Esophagus squamous epithelium (tissue), 5 donors: Measurements from ENCODE around the gene PCDHGC4. TPM values are rescaled to one million over a fixed set of nuclear protein-coding genes. Genes with fewer than 3 reads are reported as not detected.

Experiments
- DNase-seq: peaks from one replicate; lab custom pipeline; 2025; lab: John Stamatoyannopoulos, UW
- H3K27ac ChIP-seq, 4 donors: fragments of 200-600 bp; sonication (generic); one replicate each; pipeline ENCODE4 v1.5.1; 2016 to 2019; ENCODE audit warnings: mild to moderate bottlenecking in 1 of 4
- H3K27me3 ChIP-seq, 4 donors: fragments of 200-600 bp; sonication (generic); 1 replicate in 3 of 4; 2 replicates in 1 of 4; pipeline versions ENCODE4 v1.5.1 to v1.6.0; 2017 to 2021; ENCODE audit warnings: antibody characterized with exemption in 1 of 4
- H3K36me3 ChIP-seq, 3 donors: fragments of 200-600 bp; sonication (generic); one replicate each; pipeline ENCODE4 v1.5.1; 2016 to 2019
- H3K4me1 ChIP-seq, 3 donors: fragments of 200-600 bp; sonication (generic); one replicate each; pipeline ENCODE4 v1.5.1; 2017 to 2019
- H3K4me3 ChIP-seq, 4 donors: fragments of 200-600 bp; sonication (generic); 1 replicate in 3 of 4; 2 replicates in 1 of 4; pipeline ENCODE4 v1.5.1; 2016 to 2019; ENCODE audit warnings: mild to moderate bottlenecking in 2 of 4, moderate library complexity in 1 of 4
- H3K9me3 ChIP-seq, 3 donors: fragments of 200-600 bp; sonication (generic); one replicate each; pipeline ENCODE4 v1.5.1; 2016 to 2019
- POLR2A ChIP-seq, 4 donors: fragments of 450-650 bp; IDR thresholded peaks; one replicate each; pipeline ENCODE4 v1.6.1; 2017; ENCODE audit warnings: antibody characterized with exemption in 4 of 4, mild to moderate bottlenecking in 4 of 4, moderate library complexity in 3 of 4
- WGBS, 2 donors: methylation state at CpG; one replicate each; pipeline ENCODE4 v1.1.5; 2018; 5-methylcytosine and 5-hydroxymethylcytosine counted together
- intact Hi-C: fragments of 100-400 bp; cut with DNase I; formaldehyde crosslinking; loops from one replicate; pipeline ENCODE4 v1.15.0; 2022
- total RNA-seq, 4 donors: library from RNA; depleted of rRNA; stranded (reverse); fragments of >200 nt; gene quantifications; one replicate each; pipeline ENCODE4 v1.1.0, GENCODE V29; 2016
- TF ChIP-seq, protein P1 (sequence below), 6 experiments: fragments of 450-650 bp in 4 of 6; fragments of 200-600 bp in 2 of 6; sonication (generic) in 2 of 6; IDR thresholded peaks; one replicate each; pipeline ENCODE4 v1.5.1; 2016 to 2019; ENCODE audit warnings: antibody characterized with exemption in 6 of 6, mild to moderate bottlenecking in 4 of 6, moderate library complexity in 4 of 6
- donor health status: DM: yes; HTN: yes; CAD: no.

Gene PCDHGC4
- total RNA-seq, 4 donors from 2014 or later: 0.21 to 3.3 (median 2.1) TPM

DNA sequence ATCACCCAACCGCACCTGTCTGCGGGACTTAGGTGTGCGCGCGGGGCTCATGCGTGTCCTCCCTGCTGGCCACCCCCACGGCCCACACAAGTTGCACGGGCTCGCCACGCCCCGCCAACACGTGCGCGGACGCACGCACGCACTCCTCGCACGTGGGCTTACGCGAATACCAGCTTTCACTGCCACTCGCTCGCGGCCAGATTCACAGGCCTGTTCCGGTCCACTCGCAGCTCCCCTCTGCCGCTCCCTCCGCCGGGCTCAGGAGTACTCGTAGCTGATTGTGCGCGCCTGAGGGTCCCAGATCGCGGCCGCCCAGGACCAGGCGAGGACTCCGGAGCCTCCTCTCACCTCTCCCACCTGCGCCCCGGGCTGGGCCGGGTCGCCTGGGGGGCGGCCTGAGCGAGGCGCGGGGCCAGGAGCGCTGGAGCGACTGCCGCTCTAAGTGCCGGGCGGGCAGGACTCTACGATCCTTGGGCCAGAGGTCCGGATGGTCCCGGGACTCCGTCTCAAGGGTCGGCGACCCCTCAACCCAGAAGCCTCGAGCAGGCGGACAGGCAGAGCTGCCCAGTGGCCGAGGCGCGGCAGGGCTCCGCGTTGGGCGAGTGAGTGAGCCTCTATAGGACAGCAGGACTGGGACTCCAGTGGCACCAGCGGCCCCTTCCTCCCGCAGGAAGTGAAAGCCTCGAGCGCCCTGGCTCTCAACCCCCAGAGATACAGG lies 7.5 kb downstream of the PCDHGC4 start:
- intact Hi-C loops: no loop called here
- no peak for TF ChIP-seq POLR2A (IDR thresholded peaks at IDR 0.05)
- TF ChIP-seq, protein P1, sequence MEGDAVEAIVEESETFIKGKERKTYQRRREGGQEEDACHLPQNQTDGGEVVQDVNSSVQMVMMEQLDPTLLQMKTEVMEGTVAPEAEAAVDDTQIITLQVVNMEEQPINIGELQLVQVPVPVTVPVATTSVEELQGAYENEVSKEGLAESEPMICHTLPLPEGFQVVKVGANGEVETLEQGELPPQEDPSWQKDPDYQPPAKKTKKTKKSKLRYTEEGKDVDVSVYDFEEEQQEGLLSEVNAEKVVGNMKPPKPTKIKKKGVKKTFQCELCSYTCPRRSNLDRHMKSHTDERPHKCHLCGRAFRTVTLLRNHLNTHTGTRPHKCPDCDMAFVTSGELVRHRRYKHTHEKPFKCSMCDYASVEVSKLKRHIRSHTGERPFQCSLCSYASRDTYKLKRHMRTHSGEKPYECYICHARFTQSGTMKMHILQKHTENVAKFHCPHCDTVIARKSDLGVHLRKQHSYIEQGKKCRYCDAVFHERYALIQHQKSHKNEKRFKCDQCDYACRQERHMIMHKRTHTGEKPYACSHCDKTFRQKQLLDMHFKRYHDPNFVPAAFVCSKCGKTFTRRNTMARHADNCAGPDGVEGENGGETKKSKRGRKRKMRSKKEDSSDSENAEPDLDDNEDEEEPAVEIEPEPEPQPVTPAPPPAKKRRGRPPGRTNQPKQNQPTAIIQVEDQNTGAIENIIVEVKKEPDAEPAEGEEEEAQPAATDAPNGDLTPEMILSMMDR (IDR thresholded peaks at IDR 0.05): no peak
- DNase-seq: no peak
- Histone ChIP-seq H3K4me3 (peak overlapping the region in 2 of 4 donors; percentile 13 to 28), H3K9me3 (no peaks in the 10 kb centered on the region), H3K27me3 (peaks cover 0 to 24% (median 0%) of the 10 kb centered on the region in 4 donors), H3K36me3 (peaks cover 0 to 71% (median 0%) of the 10 kb centered on the region in 3 donors), H3K4me1 (peaks cover 13 to 69% (median 21%) of the 10 kb centered on the region in 3 donors), H3K27ac (no peak overlapping the region)
- WGBS, 2 donors: 46 to 65% methylated on average over 27 to 32 of the region's 68 CpGs

DNA sequence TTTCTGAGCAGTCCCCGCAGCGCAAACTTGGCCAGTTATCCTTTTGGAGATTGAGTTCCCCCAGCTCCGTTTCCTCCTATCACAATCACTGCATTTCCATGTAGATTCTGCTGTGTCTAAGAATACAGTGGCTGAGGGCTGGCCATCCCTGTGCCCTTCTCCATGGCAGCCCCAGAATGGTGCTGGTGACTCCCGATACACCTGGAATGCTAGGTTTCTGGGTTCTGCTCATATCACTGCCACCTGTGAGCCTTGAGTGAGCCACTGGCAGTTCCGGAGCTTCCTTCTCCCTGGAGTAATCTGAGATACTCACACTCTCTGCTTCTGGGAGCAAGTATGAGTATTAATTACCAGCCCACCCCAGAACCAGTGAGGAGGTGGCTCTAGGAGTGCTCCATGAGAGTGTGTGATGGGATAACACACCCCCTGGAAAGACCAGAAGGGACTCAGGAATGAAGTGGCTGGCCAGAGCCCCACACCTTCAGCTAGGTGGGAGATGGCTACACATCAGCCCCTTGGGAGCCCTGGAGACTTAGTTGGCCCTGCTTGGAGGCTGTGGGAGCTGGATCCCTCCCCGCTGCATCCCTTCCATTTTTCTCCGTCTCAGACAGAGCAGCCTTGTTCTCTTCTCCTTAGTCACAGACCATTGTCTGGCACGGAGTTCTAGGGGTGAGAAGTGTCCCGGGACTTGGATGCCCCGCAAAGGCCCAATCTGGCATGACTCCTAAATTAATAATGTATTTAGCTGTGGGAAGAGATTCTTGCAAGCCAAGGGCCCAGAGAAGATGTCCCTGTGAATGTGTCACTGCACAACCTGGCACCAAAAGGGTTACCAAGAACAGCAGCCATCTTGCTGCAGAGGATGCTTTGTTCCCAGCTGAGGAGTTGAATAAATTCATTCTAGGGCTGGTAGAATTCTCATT lies 8.9 kb downstream of the PCDHGC4 start:
- Histone ChIP-seq H3K27ac (peak overlapping the region in 2 of 4 donors; percentile 33 to 54), H3K4me3 (no peak overlapping the region), H3K27me3 (peaks cover 0 to 24% (median 0%) of the 10 kb centered on the region in 4 donors), H3K36me3 (peaks cover 0 to 74% (median 0%) of the 10 kb centered on the region in 3 donors), H3K9me3 (no peaks in the 10 kb centered on the region), H3K4me1 (peaks cover 13 to 55% (median 17%) of the 10 kb centered on the region in 3 donors)
- TF ChIP-seq, protein P1 (IDR thresholded peaks at IDR 0.05): no peak
- no peak for TF ChIP-seq POLR2A (IDR thresholded peaks at IDR 0.05)
- intact Hi-C loops: no loop called here
- WGBS, 2 donors: 63 to 77% methylated on average over 8 of the region's 10 CpGs
- no peak for DNase-seq

- peaks cover 10 to 46% (median 17%) of the 10 kb centered on the region in 3 donors for H3K4me1 ChIP-seq
- H3K4me3 ChIP-seq: no peak overlapping the region
- peaks cover 0 to 76% (median 0%) of the 10 kb centered on the region in 3 donors for H3K36me3 ChIP-seq
- no peak overlapping the region for H3K27ac ChIP-seq
- no peaks in the 10 kb centered on the region for H3K9me3 ChIP-seq
- intact Hi-C loops: no loop called here
- 65% methylated on average over 8 to 11 of the region's 22 CpGs for WGBS, 2 donors
- DNase-seq: no peak
- TF ChIP-seq POLR2A (IDR thresholded peaks at IDR 0.05): no peak
- TF ChIP-seq, protein P1 (IDR thresholded peaks at IDR 0.05): no peak
- peaks cover 0 to 24% (median 0%) of the 10 kb centered on the region in 4 donors for H3K27me3 ChIP-seq
Observed at GRCh38 chr5:141494761-141495452, 10.1 kb downstream of the PCDHGC4 start.

DNA sequence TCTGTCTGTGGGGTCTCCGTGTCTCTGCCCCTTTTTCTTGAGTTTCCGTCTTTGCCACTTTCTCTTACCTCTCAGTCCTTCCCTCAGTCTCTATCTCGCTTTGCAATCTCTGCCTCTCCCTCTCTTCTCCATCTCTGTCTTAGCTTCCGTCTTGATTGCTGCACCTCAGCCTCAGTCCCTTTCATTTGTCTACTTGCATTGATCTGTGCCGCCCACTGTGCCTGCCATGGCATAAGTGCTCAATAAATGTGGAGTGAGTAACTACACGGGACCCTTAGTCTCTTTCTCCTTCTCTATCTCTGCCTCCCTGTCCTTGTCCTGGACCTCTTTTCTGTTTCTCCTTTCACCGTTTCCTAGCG lies 10.6 kb downstream of the PCDHGC4 start:
- intact Hi-C loops: no loop called here
- 78 to 81% methylated on average over 8 of the region's 8 CpGs for WGBS, 2 donors
- H3K4me1 ChIP-seq: peaks cover 10 to 46% (median 17%) of the 10 kb centered on the region in 3 donors

More for the DNA sequence above, 10.6 kb downstream of the PCDHGC4 start:
- TF ChIP-seq POLR2A (IDR thresholded peaks at IDR 0.05): no peak
- TF ChIP-seq, protein P1 (IDR thresholded peaks at IDR 0.05): no peak
- Histone ChIP-seq H3K36me3 (peaks cover 0 to 76% (median 0%) of the 10 kb centered on the region in 3 donors), H3K9me3 (no peaks in the 10 kb centered on the region), H3K27me3 (peaks cover 0 to 21% (median 0%) of the 10 kb centered on the region in 4 donors), H3K27ac (no peak overlapping the region), H3K4me3 (no peak overlapping the region)
- no peak for DNase-seq
